Measurements from ENCODE around the gene CDK11A.
"Not testable (repeated sequence)": the region's sequence is repeated elsewhere in the genome, so short reads cannot be mapped to it uniquely, and the experiment has no call there.

DNA sequence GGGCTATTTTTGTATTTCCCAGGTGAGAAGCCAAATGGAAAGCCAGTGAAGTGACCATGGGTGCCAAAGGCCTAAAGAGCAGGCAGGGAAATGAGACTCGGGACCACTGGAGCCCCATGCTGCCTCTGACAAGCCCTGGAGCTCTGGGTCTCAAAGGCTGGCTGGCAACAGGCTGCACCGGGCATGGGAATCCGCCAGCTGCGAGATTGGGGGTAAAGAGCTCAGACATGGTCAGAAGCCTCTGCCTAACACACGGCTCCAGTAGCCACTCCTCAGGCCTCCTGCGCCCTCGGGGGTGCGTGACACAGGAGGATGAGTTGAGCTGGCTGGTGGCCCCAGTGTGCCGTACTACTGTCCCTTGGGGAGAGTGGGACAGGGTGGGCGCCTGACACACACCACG, 59.8 kb downstream of the CDK11A start:
- TF ChIP-seq POLR2A (IDR thresholded peaks at IDR 0.05): not testable (repeated sequence)
- TF ChIP-seq, protein P1, sequence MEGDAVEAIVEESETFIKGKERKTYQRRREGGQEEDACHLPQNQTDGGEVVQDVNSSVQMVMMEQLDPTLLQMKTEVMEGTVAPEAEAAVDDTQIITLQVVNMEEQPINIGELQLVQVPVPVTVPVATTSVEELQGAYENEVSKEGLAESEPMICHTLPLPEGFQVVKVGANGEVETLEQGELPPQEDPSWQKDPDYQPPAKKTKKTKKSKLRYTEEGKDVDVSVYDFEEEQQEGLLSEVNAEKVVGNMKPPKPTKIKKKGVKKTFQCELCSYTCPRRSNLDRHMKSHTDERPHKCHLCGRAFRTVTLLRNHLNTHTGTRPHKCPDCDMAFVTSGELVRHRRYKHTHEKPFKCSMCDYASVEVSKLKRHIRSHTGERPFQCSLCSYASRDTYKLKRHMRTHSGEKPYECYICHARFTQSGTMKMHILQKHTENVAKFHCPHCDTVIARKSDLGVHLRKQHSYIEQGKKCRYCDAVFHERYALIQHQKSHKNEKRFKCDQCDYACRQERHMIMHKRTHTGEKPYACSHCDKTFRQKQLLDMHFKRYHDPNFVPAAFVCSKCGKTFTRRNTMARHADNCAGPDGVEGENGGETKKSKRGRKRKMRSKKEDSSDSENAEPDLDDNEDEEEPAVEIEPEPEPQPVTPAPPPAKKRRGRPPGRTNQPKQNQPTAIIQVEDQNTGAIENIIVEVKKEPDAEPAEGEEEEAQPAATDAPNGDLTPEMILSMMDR (IDR thresholded peaks at IDR 0.05): not testable (repeated sequence)

Measured in body of pancreas (tissue), 4 donors.